GM12878 (cell line): ENCODE measurements around the gene WDR18. TPM values are rescaled to one million over a fixed set of nuclear protein-coding genes. Genes with fewer than 3 reads are reported as not detected.
A peak's percentile ranks its signal among the peaks of the same experiment; 100 is the strongest.

Experiments used
- ATAC-seq: fragments of 200-7000 bp; cut with Tn5 transposase; 3 replicates; pipeline ENCODE4 v1.9.1; 2020; ENCODE audit warnings: mild to moderate bottlenecking, moderate library complexity
- BruUV-seq: library from RNA; stranded (reverse); fragments of 400-500 nt; replicated peaks from 2 replicates; lab custom pipeline; 2021; lab: Mats Ljungman, UMichigan
- CTCF ChIA-PET: fragments of 300-600 bp; sonication (Branson Sonifier 250); formaldehyde crosslinking; extraction: SDS; loops from one replicate; lab custom pipeline; 2021; ENCODE audit warnings: inconsistent platforms; lab: Yijun Ruan, JAX
- POLR2A ChIA-PET: fragments of 350-600 bp; formaldehyde crosslinking; extraction: SDS; loops from one replicate; lab custom pipeline; 2021; ENCODE audit warnings: inconsistent platforms; lab: Charles Lee
- RAD21 ChIA-PET: fragments of 300-600 bp; sonication (Branson Sonifier 250); formaldehyde crosslinking; loops from one replicate; lab custom pipeline; 2023; ENCODE audit warnings: antibody characterized with exemption; ENCODE audit not compliant: unreplicated experiment; lab: Charles Lee
- SMC1A ChIA-PET: fragments of 300-600 bp; sonication (Branson Sonifier 250); formaldehyde crosslinking; loops from one replicate; lab custom pipeline; 2023; ENCODE audit not compliant: unreplicated experiment, uncharacterized antibody; lab: Charles Lee
- DNase-seq: peaks from one replicate; pipeline ENCODE4 v3.0.0-alpha.2; 2011; ENCODE audit warnings: low read depth, low spot score
- FAIRE-seq: peaks from 3 replicates; lab custom pipeline; 2011; peaks lifted over from hg19 to GRCh38; lab: Jason Lieb, UNC
- H2AFZ ChIP-seq: 2 replicates; pipeline ENCODE4 v1.6.0; 2011; ENCODE audit warnings: low read depth, low read length, control low read depth; ENCODE audit not compliant: control insufficient read depth
- H3K27ac ChIP-seq: 2 replicates; pipeline ENCODE4 v1.5.1; 2011; ENCODE audit warnings: control low read depth; ENCODE audit not compliant: control insufficient read depth, insufficient read depth
- H3K27me3 ChIP-seq, 2 experiments: replicated peaks in 1 of 2; 2 replicates each; pipeline versions ENCODE4 v1.6.0 to v1.6.1; 2011; ENCODE audit warnings: low read length in 1 of 2; ENCODE audit not compliant: control insufficient read depth in 2 of 2, insufficient read depth in 2 of 2
- H3K36me3 ChIP-seq, 2 experiments: 2 replicates each; pipeline ENCODE4 v1.5.1; 2011; ENCODE audit warnings: low read length in 1 of 2; ENCODE audit not compliant: control insufficient read depth in 2 of 2, insufficient read depth in 2 of 2
- H3K4me1 ChIP-seq: 2 replicates; pipeline ENCODE4 v1.6.1; 2011; ENCODE audit warnings: mild to moderate bottlenecking, low read length, moderate library complexity, mixed read lengths; ENCODE audit not compliant: control insufficient read depth, insufficient read depth
- H3K4me2 ChIP-seq: 2 replicates; pipeline ENCODE4 v1.6.0; 2011; ENCODE audit warnings: control low read depth; ENCODE audit not compliant: control insufficient read depth, insufficient read depth
- H3K4me3 ChIP-seq: fragments of 200-600 bp; sonication (generic); 2 replicates; pipeline ENCODE4 v1.5.1; 2016
- H3K79me2 ChIP-seq: 2 replicates; pipeline ENCODE4 v1.6.0; 2011; ENCODE audit warnings: low read length; ENCODE audit not compliant: control insufficient read depth, insufficient read depth
- H3K9ac ChIP-seq: 2 replicates; pipeline ENCODE4 v1.8.0; 2011; ENCODE audit warnings: low read length, control low read depth, mixed read lengths; ENCODE audit not compliant: control insufficient read depth, insufficient read depth
- H3K9me3 ChIP-seq: replicated peaks from 3 replicates; pipeline ENCODE4 v1.5.1; 2011; ENCODE audit warnings: mild to moderate bottlenecking, low read length; ENCODE audit not compliant: control insufficient read depth, insufficient read depth
- H4K20me1 ChIP-seq: 2 replicates; pipeline ENCODE4 v1.6.0; 2011; ENCODE audit not compliant: control insufficient read depth, insufficient read depth
- BHLHE40 ChIP-seq, 2 experiments: fragments of 450-650 bp in 1 of 2; IDR thresholded peaks; 2 replicates each; pipeline ENCODE4 v1.6.1; 2011 to 2017; ENCODE audit warnings: low read depth in 2 of 2, borderline replicate concordance in 1 of 2, improper control_type of control experiment in 1 of 2, low read length in 1 of 2, mild to moderate bottlenecking in 1 of 2
- KDM1A ChIP-seq: fragments of 200-600 bp; sonication (generic); IDR thresholded peaks from 2 replicates; pipeline ENCODE4 v1.6.1; 2016; ENCODE audit warnings: borderline replicate concordance
- MEF2A ChIP-seq: IDR thresholded peaks from 2 replicates; pipeline ENCODE4 v1.6.1; 2011; ENCODE audit warnings: low read depth, mild to moderate bottlenecking, low read length, moderate library complexity; ENCODE audit not compliant: insufficient read depth
- POLR2AphosphoS5 ChIP-seq: IDR thresholded peaks from 2 replicates; pipeline ENCODE4 v1.6.1; 2011; ENCODE audit warnings: mild to moderate bottlenecking, low read length, inconsistent platforms
- TCF3 ChIP-seq: IDR thresholded peaks from 2 replicates; pipeline ENCODE4 v1.6.1; 2012; ENCODE audit warnings: low read depth, mild to moderate bottlenecking, low read length, borderline replicate concordance; ENCODE audit not compliant: insufficient read depth
- ZNF207 ChIP-seq: fragments of 450-650 bp; IDR thresholded peaks from 2 replicates; pipeline ENCODE4 v1.6.1; 2014; ENCODE audit warnings: antibody characterized with exemption, mild to moderate bottlenecking, borderline replicate concordance
- ZSCAN29 ChIP-seq: fragments of 450-650 bp; IDR thresholded peaks from 2 replicates; pipeline ENCODE4 v1.6.1; 2017; ENCODE audit warnings: mild to moderate bottlenecking, moderate library complexity
- WGBS: methylation state at CpG from one replicate; pipeline ENCODE4 v1.1.6; 2016; ENCODE audit warnings: low lambda C conversion rate; ENCODE audit not compliant: insufficient replicate concordance, insufficient coverage; ENCODE audit errors: missing lambda C conversion rate; 5-methylcytosine and 5-hydroxymethylcytosine counted together
- in situ Hi-C: fragments of 300-500 bp; cut with MboI; formaldehyde crosslinking; loops from 9 replicates; pipeline ENCODE4 v1.14.3; 2018; ENCODE audit warnings: mixed read lengths
- intact Hi-C: fragments of 100-400 bp; cut with micrococcal nuclease; formaldehyde crosslinking; loops from one replicate; pipeline ENCODE4 v1.14.2; 2022; ENCODE audit not compliant: unreplicated experiment
- polyA plus RNA-seq, 11 experiments: library from polyadenylated mRNA; depleted of rRNA in 4 of 11; unstranded in 6 of 11; stranded (reverse) in 5 of 11; fragments of >200 nt; fragmentation: Nextera tagmentation in 4 of 11; fragmentation: Illumina TruSeq in 1 of 11; extraction: Ambion mirVana in 4 of 11; extraction: Trizol in 1 of 11; gene quantifications; 1 replicate in 1 of 11; 2 replicates in 10 of 11; pipeline versions ENCODE4 v1.2.1 to v1.2.3, GENCODE V29; 2011 to 2016; ENCODE audit warnings: inconsistent platforms in 2 of 11, missing spikeins in 2 of 11, low read depth in 1 of 11
- total RNA-seq, 4 experiments: library from RNA; depleted of rRNA in 3 of 4; stranded (reverse); fragments of >200 nt in 3 of 4; fragmentation: Illumina TruSeq in 1 of 4; extraction: Trizol in 1 of 4; gene quantifications; 2 replicates each; pipeline versions ENCODE4 v1.2.1 to v1.2.3, GENCODE V29; 2013 to 2021
- TF ChIP-seq, protein P1 (sequence below): fragments of 450-650 bp; IDR thresholded peaks from 2 replicates; pipeline ENCODE4 v1.6.1; 2017; ENCODE audit warnings: mild to moderate bottlenecking, low read depth, inconsistent platforms; ENCODE audit not compliant: poor library complexity, severe bottlenecking

Gene WDR18
- total and polyA plus RNA-seq, 10 of the 15 experiments (the other 5 are each of a cell fraction or from before 2014, with no cell fraction given): 3.0 to 206 (median 62.3) TPM

DNA sequence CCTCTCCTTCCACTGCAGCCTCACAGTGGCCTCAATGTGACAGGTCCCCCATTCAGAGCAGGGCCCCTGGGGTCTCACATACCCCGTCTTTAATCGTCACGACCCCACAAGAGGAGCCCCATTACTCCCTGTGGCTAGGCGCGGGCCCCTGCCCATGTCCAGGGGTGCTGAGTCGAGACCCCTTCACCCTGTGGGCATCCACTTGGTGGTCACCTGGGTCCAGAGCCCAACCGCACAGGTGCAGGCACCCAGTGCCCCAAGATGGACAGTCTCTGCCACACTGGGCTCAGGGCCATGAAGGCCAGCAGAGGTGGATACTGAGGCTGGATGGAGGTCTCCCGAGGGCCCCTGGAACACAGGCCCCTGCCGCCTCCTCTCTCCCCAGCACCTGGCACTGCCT is 33.8 kb downstream of the WDR18 start:
- H2AFZ ChIP-seq: no peak overlapping the region
- intact Hi-C loops: no loop called here
- no peak for FAIRE-seq
- no peaks in the 10 kb centered on the region for H3K9me3 ChIP-seq
- peak overlapping the region; percentile 48 for H3K4me2 ChIP-seq
- H3K27ac ChIP-seq: peak overlapping the region; percentile 65; the same call in 1 of the 2 replicates
- DNase-seq: no peak
- no peaks in the 10 kb centered on the region for H3K27me3 ChIP-seq
- no TSS peak for BruUV-seq
- peaks cover 3 to 16% of the 10 kb centered on the region in 2 experiments; a peak in 2 of 4 replicates for H3K36me3 ChIP-seq
- WGBS: 68% methylated on average over 9 of the region's 9 CpGs
- TF ChIP-seq ZNF207: no peak
- H3K4me1 ChIP-seq: peaks cover 32% of the 10 kb centered on the region
- peaks cover 6% of the 10 kb centered on the region; the same call in 1 of the 2 replicates for H4K20me1 ChIP-seq
- ATAC-seq: no peak
- in situ Hi-C loops: no loop called here
- ChIA-PET RAD21 (no interaction called here), CTCF (no interaction called here), POLR2A (interaction anchor here (0.7 kb wide), 1 partner anchor 72 kb away, joined by 3 read pairs; no protein-coding TSS in a partner anchor), SMC1A (no interaction called here)
- H3K4me3 ChIP-seq: peak overlapping the region; percentile 83
- H3K79me2 ChIP-seq: peaks cover 67% of the 10 kb centered on the region
- H3K9ac ChIP-seq: peak overlapping the region; percentile 68

DNA sequence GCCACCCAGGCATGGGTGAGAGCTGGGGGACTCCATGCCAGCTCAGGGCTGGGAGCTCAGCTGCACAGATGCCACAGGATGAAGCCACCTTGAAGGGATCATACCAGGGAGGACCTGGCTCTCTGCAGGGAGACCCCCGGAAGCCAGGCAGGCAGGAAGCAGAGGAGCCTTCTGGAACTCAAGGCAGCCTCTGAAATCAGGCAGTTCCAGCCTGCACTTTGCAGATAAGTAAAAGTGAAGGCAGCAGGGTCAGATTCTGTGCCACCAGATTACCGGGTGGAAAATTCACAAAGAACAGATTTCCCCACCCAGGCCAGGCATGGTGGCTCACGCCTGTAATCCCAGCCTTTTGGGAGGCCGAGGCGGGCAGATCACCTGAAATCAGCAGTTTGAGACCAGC is 34.2 kb downstream of the WDR18 start:
- no peaks in the 10 kb centered on the region for H3K9me3 ChIP-seq
- BruUV-seq: TSS peak; percentile 60
- peaks cover 6% of the 10 kb centered on the region; the same call in 1 of the 2 replicates for H4K20me1 ChIP-seq
- CTCF ChIA-PET: interaction anchor here (1.9 kb wide), 1 partner anchor 34 kb away, joined by 6 read pairs; the partner anchor contains the start of gene WDR18
- in situ Hi-C loops (no loop called here), intact Hi-C loops (no loop called here)
- SMC1A ChIA-PET: interaction anchor here (2.0 kb wide), 1 partner anchor 34 kb away, joined by 8 read pairs; the partner anchor contains the start of gene WDR18
- H3K79me2 ChIP-seq: peaks cover 67% of the 10 kb centered on the region
- POLR2A ChIA-PET: interaction anchor here (0.7 to 1.3 kb wide), 3 partner anchors 34 to 111 kb away, joined by 3 to 4 read pairs (median 3); partner anchors contain the start of gene WDR18
- FAIRE-seq: no peak
- DNase-seq: no peak
- ATAC-seq: no peak
- TF ChIP-seq TCF3: no peak
- no peak for TF ChIP-seq KDM1A
- TF ChIP-seq BHLHE40 (IDR thresholded peaks at IDR 0.05; ENCODE audit: borderline replicate concordance in 1 of 2, low read depth in 2 of 2, low read length in 1 of 2): no peak
- TF ChIP-seq POLR2AphosphoS5: no peak
- TF ChIP-seq, protein P1, sequence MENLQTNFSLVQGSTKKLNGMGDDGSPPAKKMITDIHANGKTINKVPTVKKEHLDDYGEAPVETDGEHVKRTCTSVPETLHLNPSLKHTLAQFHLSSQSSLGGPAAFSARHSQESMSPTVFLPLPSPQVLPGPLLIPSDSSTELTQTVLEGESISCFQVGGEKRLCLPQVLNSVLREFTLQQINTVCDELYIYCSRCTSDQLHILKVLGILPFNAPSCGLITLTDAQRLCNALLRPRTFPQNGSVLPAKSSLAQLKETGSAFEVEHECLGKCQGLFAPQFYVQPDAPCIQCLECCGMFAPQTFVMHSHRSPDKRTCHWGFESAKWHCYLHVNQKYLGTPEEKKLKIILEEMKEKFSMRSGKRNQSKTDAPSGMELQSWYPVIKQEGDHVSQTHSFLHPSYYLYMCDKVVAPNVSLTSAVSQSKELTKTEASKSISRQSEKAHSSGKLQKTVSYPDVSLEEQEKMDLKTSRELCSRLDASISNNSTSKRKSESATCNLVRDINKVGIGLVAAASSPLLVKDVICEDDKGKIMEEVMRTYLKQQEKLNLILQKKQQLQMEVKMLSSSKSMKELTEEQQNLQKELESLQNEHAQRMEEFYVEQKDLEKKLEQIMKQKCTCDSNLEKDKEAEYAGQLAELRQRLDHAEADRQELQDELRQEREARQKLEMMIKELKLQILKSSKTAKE: no peak
- no peak for TF ChIP-seq ZSCAN29
- no peak for TF ChIP-seq MEF2A
- H3K27me3 ChIP-seq: no peaks in the 10 kb centered on the region
- peaks cover 3 to 12% of the 10 kb centered on the region in 2 experiments; a peak in 2 of 4 replicates for H3K36me3 ChIP-seq
- peak overlapping the region; percentile 83 for H3K4me3 ChIP-seq
- peak overlapping the region; percentile 68 for H3K9ac ChIP-seq
- H3K27ac ChIP-seq: peak overlapping the region; percentile 65; the same call in 1 of the 2 replicates
- no peak overlapping the region for H2AFZ ChIP-seq
- H3K4me2 ChIP-seq: peak overlapping the region; percentile 48
- RAD21 ChIA-PET: interaction anchor here (1.4 kb wide), 2 partner anchors 10 to 49 kb away, joined by 3 to 5 read pairs; partner anchors contain the start of gene ARHGAP45
- 20% methylated on average over 5 of the region's 5 CpGs for WGBS
- peaks cover 32% of the 10 kb centered on the region for H3K4me1 ChIP-seq
